Measurements from ENCODE around the gene RRP7A. TPM values are rescaled to one million over a fixed set of nuclear protein-coding genes. Genes with fewer than 3 reads are reported as not detected.
"Not testable (repeated sequence)": the region's sequence is repeated elsewhere in the genome, so short reads cannot be mapped to it uniquely, and the experiment has no call there.

RRP7A gene
- total and polyA plus RNA-seq, 10 of the 15 experiments (the other 5 are each of a cell fraction or from before 2014, with no cell fraction given) = 2.9 to 114 (median 43.8) TPM

GRCh38 chr22:42495533-42496141 is 24.0 kb downstream of the RRP7A start:
- ChIA-PET CTCF (interaction anchor here (1.7 kb wide), 1 partner anchor 22 kb away, joined by 7 read pairs; no protein-coding TSS in a partner anchor), POLR2A (interaction anchor here (0.7 kb wide), 4 partner anchors 43 to 572 kb away, joined by 5 to 8 read pairs (median 6); no protein-coding TSS in a partner anchor)
- SMC1A ChIA-PET (ENCODE audit: uncharacterized antibody, unreplicated experiment); FAIRE-seq; DNase-seq (ENCODE audit: low read depth, low spot score); H3K36me3 ChIP-seq (ENCODE audit: control insufficient read depth in 2 of 2, insufficient read depth in 2 of 2, low read length in 1 of 2); H3K4me1 ChIP-seq (ENCODE audit: control insufficient read depth, insufficient read depth, low read length); H3K79me2 ChIP-seq (ENCODE audit: control insufficient read depth, insufficient read depth, low read length); H4K20me1 ChIP-seq (ENCODE audit: control insufficient read depth, insufficient read depth); RAD21 ChIA-PET (ENCODE audit: unreplicated experiment); H3K9me3 ChIP-seq (replicated peaks; ENCODE audit: control insufficient read depth, insufficient read depth, low read length); intact Hi-C loops (cut with micrococcal nuclease; ENCODE audit: unreplicated experiment); H2AFZ ChIP-seq (ENCODE audit: control insufficient read depth, low read depth, low read length); H3K27me3 ChIP-seq (replicated peaks in 1 of 2; ENCODE audit: control insufficient read depth in 2 of 2, insufficient read depth in 2 of 2, low read length in 1 of 2); H3K4me3 ChIP-seq; BruUV-seq (replicated peaks); H3K9ac ChIP-seq (ENCODE audit: control insufficient read depth, insufficient read depth, low read length); H3K27ac ChIP-seq (ENCODE audit: control insufficient read depth, insufficient read depth); in situ Hi-C loops (cut with MboI): not testable (repeated sequence)
- 11% methylated on average over 10 of the region's 10 CpGs for WGBS (ENCODE audit: insufficient coverage, insufficient replicate concordance, low lambda C conversion rate, missing lambda C conversion rate)
- TF ChIP-seq BHLHE40 (IDR thresholded peaks at IDR 0.05; ENCODE audit: borderline replicate concordance in 1 of 2, low read depth in 2 of 2, low read length in 1 of 2) = peak in 1 of 2 experiments; percentile 75; a peak in 2 of 4 replicates
- ATAC-seq = peak; percentile 55
- peak overlapping the region; percentile 5; the same call in 1 of the 2 replicates for H3K4me2 ChIP-seq (ENCODE audit: control insufficient read depth, insufficient read depth)

- peaks cover 5% of the 10 kb centered on the region for H3K4me1 ChIP-seq (ENCODE audit: control insufficient read depth, insufficient read depth, low read length)
- RAD21 ChIA-PET (ENCODE audit: unreplicated experiment) = no interaction called here
- DNase-seq (ENCODE audit: low read depth, low spot score) (no peak), ATAC-seq (no peak), FAIRE-seq (no peak)
- H3K27me3 ChIP-seq (replicated peaks in 1 of 2; ENCODE audit: control insufficient read depth in 2 of 2, insufficient read depth in 2 of 2, low read length in 1 of 2) = no peaks in the 10 kb centered on the region
- no peak overlapping the region for H3K4me2 ChIP-seq (ENCODE audit: control insufficient read depth, insufficient read depth)
- H4K20me1 ChIP-seq (ENCODE audit: control insufficient read depth, insufficient read depth) = no peaks in the 10 kb centered on the region
- H3K9me3 ChIP-seq (replicated peaks; ENCODE audit: control insufficient read depth, insufficient read depth, low read length) = no peaks in the 10 kb centered on the region
- WGBS (ENCODE audit: insufficient coverage, insufficient replicate concordance, low lambda C conversion rate, missing lambda C conversion rate) = 65% methylated on average over 6 of the region's 6 CpGs
- H3K9ac ChIP-seq (ENCODE audit: control insufficient read depth, insufficient read depth, low read length) = no peak overlapping the region
- in situ Hi-C loops (cut with MboI) (no loop called here), intact Hi-C loops (cut with micrococcal nuclease; ENCODE audit: unreplicated experiment) (no loop called here)
- no peak overlapping the region for H3K27ac ChIP-seq (ENCODE audit: control insufficient read depth, insufficient read depth)
- POLR2A ChIA-PET = no interaction called here
- SMC1A ChIA-PET (ENCODE audit: uncharacterized antibody, unreplicated experiment) = no interaction called here
- H3K79me2 ChIP-seq (ENCODE audit: control insufficient read depth, insufficient read depth, low read length) = no peaks in the 10 kb centered on the region
- BruUV-seq (replicated peaks) = no TSS peak
- CTCF ChIA-PET = interaction anchor here (0.6 to 2.0 kb wide), 2 partner anchors 20 to 23 kb away, joined by 3 to 5 read pairs; no protein-coding TSS in a partner anchor
- H2AFZ ChIP-seq (ENCODE audit: control insufficient read depth, low read depth, low read length) = no peak overlapping the region
- no peak overlapping the region for H3K4me3 ChIP-seq
- no peaks in the 10 kb centered on the region for H3K36me3 ChIP-seq (ENCODE audit: control insufficient read depth in 2 of 2, insufficient read depth in 2 of 2, low read length in 1 of 2)
- TF ChIP-seq JUND (IDR thresholded peaks at IDR 0.05; ENCODE audit: low read depth, low read length) (no peak), ZNF217 (IDR thresholded peaks at IDR 0.05) (no peak), CBFB (IDR thresholded peaks at IDR 0.05; ENCODE audit: low read depth) (no peak), ZNF207 (IDR thresholded peaks at IDR 0.05; ENCODE audit: borderline replicate concordance) (no peak), SREBF2 (IDR thresholded peaks at IDR 0.05; ENCODE audit: low read length) (no peak), LARP7 (IDR thresholded peaks at IDR 0.05) (no peak), POLR2AphosphoS5 (IDR thresholded peaks at IDR 0.05; ENCODE audit: low read length) (no peak), ZNF592 (IDR thresholded peaks at IDR 0.05) (no peak), MEF2B (IDR thresholded peaks at IDR 0.05; ENCODE audit: partially characterized antibody, poor library complexity, severe bottlenecking) (no peak), BACH1 (IDR thresholded peaks at IDR 0.05; ENCODE audit: borderline replicate concordance) (no peak)
- TF ChIP-seq, protein P1, sequence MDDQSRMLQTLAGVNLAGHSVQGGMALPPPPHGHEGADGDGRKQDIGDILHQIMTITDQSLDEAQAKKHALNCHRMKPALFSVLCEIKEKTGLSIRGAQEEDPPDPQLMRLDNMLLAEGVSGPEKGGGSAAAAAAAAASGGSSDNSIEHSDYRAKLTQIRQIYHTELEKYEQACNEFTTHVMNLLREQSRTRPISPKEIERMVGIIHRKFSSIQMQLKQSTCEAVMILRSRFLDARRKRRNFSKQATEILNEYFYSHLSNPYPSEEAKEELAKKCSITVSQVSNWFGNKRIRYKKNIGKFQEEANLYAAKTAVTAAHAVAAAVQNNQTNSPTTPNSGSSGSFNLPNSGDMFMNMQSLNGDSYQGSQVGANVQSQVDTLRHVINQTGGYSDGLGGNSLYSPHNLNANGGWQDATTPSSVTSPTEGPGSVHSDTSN (IDR thresholded peaks at IDR 0.05; ENCODE audit: insufficient replicate concordance, low read depth, low read length) = no peak
Measured at GRCh38 chr22:42493393-42493792, 26.2 kb downstream of the RRP7A start.
